GM21529 (cell line): Measurements from ENCODE around the gene MAST1.
"Not testable (repeated sequence)": the region's sequence is repeated elsewhere in the genome, so short reads cannot be mapped to it uniquely, and the experiment has no call there.

ENCODE experiments used
- ATAC-seq: cut with Tn5 transposase; IDR thresholded peaks from one replicate; pipeline ENCODE4 v1.9.1; 2021; ENCODE audit not compliant: unreplicated experiment

MAST1 gene

GRCh38 chr19:12888006-12888603 lies 49.8 kb downstream of the MAST1 start:
- no peak for ATAC-seq

- not testable (repeated sequence) for ATAC-seq
Observed at GRCh38 chr19:12890299-12890786, 52.0 kb downstream of the MAST1 start.

- peak; percentile 94 for ATAC-seq
Observed at GRCh38 chr19:12890787-12891552, 52.7 kb downstream of the MAST1 start, which contains the start of gene GCDH. Gene GCDH, plus strand, starts transcription at chr19:12891160. Its CDS starts 145 bp downstream, at chr19:12891305.

DNA sequence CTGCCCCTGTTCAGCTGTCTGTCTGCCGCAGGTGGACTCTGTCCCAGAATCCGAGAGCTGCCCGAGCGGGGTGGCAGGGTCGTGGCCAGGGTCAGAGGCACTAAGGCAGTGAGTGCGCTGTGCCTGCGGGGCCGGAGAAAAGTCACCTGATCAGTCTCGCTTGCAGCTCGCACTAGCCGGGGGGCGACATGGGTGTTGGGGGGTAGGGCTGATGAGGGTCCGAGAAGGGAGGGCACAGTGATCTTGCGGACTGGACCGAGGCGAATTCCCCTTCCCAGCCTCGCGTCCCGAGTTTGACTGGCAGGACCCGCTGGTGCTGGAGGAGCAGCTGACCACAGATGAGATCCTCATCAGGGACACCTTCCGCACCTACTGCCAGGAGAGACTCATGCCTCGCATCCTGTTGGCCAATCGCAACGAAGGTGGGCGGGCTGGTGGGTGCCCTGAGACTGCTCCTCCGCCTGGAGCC lies 53.3 kb downstream of the MAST1 start:
- no peak for ATAC-seq

DNA sequence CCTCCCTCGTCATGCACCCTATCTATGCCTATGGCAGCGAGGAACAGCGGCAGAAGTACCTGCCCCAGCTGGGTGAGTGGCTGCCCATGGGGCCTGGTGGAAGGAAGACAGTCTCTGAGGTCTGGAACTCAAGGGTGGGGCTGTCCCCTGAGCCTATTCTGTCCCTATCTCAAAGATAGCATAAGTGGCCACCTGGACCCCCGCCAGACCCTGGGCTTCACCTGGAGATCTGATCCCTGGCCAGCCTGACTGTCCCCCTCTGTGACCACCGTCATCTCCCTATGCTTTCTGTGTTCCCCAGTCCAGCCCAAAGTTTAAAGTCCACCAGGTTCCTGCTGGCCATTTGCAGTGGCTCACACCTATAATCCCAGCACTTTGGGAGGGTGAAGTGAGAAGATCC lies 55.3 kb downstream of the MAST1 start:
- no peak for ATAC-seq

- ATAC-seq, result no peak
Observed at GRCh38 chr19:12896460-12896859, 58.1 kb downstream of the MAST1 start.

DNA sequence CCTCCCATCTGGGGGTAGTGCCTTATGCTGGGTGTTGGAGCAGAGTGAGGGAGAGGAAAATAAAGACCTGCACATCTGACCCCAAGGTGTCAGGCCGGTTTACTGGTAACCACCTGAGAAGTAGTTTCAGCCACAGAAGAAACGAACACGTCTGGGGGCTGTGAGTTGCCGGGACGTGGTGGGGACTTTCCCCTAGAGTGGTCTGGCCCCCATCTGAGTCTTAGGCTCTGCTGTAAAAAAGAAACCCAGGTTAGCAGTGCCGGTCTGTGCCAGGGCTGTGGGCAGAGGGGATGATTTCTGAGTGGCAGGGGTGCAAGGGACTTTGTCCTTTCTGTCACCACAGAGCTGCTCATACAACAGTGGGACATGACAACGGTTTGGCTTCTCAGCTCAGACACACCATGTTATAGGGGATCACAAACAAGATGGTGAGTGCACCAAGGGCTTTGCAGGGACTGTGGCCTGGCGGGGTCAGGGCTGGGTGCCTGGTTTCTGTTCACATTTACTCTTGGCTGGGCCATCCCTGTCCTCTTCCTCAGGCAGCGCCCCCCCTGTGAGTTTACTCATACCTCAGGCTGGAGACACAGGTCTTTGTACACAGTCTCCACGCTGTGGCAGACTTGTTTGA lies 61.7 kb downstream of the MAST1 start:
- peak; percentile 67 for ATAC-seq

DNA sequence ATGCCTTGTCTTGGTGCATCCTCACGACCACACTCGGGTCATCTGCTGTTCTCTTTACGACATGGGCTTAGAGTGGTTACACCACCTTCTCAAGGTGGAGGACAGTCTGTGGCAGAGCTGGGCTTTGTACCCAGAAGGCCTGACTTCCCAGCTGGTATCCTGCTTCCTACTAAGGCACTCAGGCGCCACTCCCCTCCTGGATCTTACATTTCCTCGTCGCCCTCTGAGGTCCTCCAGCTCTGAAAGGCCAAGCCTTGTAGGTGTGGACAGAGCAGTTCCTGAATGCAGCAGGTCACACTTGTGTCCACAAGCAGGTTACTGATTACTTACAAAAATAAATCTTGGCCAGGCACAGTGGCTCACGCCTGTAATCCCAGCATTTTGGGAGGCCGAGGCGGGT lies 68.9 kb downstream of the MAST1 start:
- ATAC-seq, result no peak

GRCh38 chr19:12912571-12912970 lies 74.3 kb downstream of the MAST1 start:
- ATAC-seq, result no peak

- no peak for ATAC-seq
Observed at GRCh38 chr19:12913011-12913561, 74.8 kb downstream of the MAST1 start.

- ATAC-seq, result no peak
Observed at GRCh38 chr19:12913851-12914690, 75.8 kb downstream of the MAST1 start.

- not testable (repeated sequence) for ATAC-seq
Observed at GRCh38 chr19:12915860-12916259, 77.5 kb downstream of the MAST1 start.

GRCh38 chr19:12918253-12918652 lies 79.9 kb downstream of the MAST1 start:
- no peak for ATAC-seq

DNA sequence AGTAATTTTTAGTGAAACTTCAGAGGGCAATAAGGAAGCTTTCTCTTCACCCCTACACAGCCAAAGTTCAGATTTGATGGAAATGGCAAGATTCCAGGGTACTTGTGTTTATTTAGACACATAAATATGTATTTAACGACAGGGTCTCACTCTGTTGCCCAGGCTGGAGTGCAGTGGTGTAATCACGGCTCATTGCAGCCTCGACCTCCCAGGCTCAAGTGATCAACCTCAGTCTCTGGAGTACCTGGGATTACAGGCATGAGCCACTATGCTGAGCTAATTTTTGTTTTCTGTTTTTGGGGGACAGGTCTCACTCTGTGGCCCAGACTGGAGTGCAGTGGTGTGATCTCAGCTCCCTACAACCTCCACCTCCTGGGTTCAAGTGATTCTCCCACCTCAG lies 82.7 kb downstream of the MAST1 start:
- ATAC-seq, result no peak

- ATAC-seq, result no peak
Observed at GRCh38 chr19:12922959-12923358, 84.6 kb downstream of the MAST1 start.
